ENCODE results near the gene SPRED1.

The SPRED1 gene

GRCh38 chr15:38283010-38283409 lies 30.4 kb downstream of the SPRED1 start:
- DNase-seq (ENCODE audit: low read depth), result no peak

- no peak for DNase-seq (ENCODE audit: low read depth)
Observed at GRCh38 chr15:38285456-38285855, 32.8 kb downstream of the SPRED1 start.

- DNase-seq (ENCODE audit: low read depth), result no peak
Observed at GRCh38 chr15:38294126-38294525, 41.5 kb downstream of the SPRED1 start.

- DNase-seq (ENCODE audit: low read depth), result peak; percentile 68
Observed at GRCh38 chr15:38297623-38298388, 45.2 kb downstream of the SPRED1 start.

- peak; percentile 84 for DNase-seq (ENCODE audit: low read depth)
Observed at GRCh38 chr15:38299216-38299615, 46.6 kb downstream of the SPRED1 start.

- DNase-seq (ENCODE audit: low read depth), result peak; percentile 47
Observed at GRCh38 chr15:38300395-38300794, 47.8 kb downstream of the SPRED1 start.

- DNase-seq (ENCODE audit: low read depth), result no peak
Observed at GRCh38 chr15:38304481-38304880, 51.8 kb downstream of the SPRED1 start.

GRCh38 chr15:38307251-38307650 lies 54.6 kb downstream of the SPRED1 start:
- DNase-seq (ENCODE audit: low read depth), result no peak

GRCh38 chr15:38307861-38308641 lies 55.4 kb downstream of the SPRED1 start:
- DNase-seq (ENCODE audit: low read depth), result no peak

- peak; percentile 10 for DNase-seq (ENCODE audit: low read depth)
Observed at GRCh38 chr15:38308797-38309196, 56.2 kb downstream of the SPRED1 start.

GRCh38 chr15:38312190-38312589 lies 59.6 kb downstream of the SPRED1 start:
- DNase-seq (ENCODE audit: low read depth), result no peak

GRCh38 chr15:38316311-38316710 lies 63.7 kb downstream of the SPRED1 start:
- DNase-seq (ENCODE audit: low read depth), result no peak

- peak; percentile 5 for DNase-seq (ENCODE audit: low read depth)
Observed at GRCh38 chr15:38320181-38320580, 67.5 kb downstream of the SPRED1 start.

GRCh38 chr15:38320866-38321265 lies 68.2 kb downstream of the SPRED1 start:
- DNase-seq (ENCODE audit: low read depth), result no peak

GRCh38 chr15:38323895-38324294 lies 71.3 kb downstream of the SPRED1 start:
- DNase-seq (ENCODE audit: low read depth), result no peak

GRCh38 chr15:38324939-38325647 lies 72.5 kb downstream of the SPRED1 start:
- DNase-seq (ENCODE audit: low read depth), result no peak

- DNase-seq (ENCODE audit: low read depth), result no peak
Observed at GRCh38 chr15:38325648-38325990, 73.0 kb downstream of the SPRED1 start.

- no peak for DNase-seq (ENCODE audit: low read depth)
Observed at GRCh38 chr15:38332711-38333110, 80.1 kb downstream of the SPRED1 start.

- DNase-seq (ENCODE audit: low read depth), result no peak
Observed at GRCh38 chr15:38335116-38335515, 82.5 kb downstream of the SPRED1 start.

- DNase-seq (ENCODE audit: low read depth), result no peak
Observed at GRCh38 chr15:38344351-38344750, 91.7 kb downstream of the SPRED1 start.

GRCh38 chr15:38349251-38349650 lies 96.6 kb downstream of the SPRED1 start:
- DNase-seq (ENCODE audit: low read depth), result no peak

GRCh38 chr15:38351466-38351865 lies 98.8 kb downstream of the SPRED1 start:
- no peak for DNase-seq (ENCODE audit: low read depth)
